ENCODE results near the gene TOM1L2.

DNA sequence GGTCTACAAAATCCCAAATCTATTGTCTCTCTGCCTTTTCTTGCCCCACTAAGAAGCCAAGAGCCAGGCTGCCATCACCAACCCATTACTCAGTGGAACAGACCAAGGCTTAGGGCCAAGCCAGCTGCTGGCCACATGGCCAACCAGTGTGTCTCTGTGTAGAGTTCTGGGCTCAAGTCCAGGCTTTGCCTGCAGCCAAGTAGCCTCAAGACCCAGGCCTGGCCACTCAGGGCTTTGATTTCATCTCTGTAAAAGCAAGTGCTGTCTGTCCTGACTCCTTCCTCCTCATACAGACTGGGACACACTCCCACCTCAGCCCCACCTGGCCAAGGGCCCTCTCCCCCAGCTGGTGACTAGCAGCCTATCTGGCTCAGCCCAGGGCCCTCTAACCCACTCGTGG lies 150.0 kb downstream of the TOM1L2 start:
- TF ChIP-seq, protein P1, sequence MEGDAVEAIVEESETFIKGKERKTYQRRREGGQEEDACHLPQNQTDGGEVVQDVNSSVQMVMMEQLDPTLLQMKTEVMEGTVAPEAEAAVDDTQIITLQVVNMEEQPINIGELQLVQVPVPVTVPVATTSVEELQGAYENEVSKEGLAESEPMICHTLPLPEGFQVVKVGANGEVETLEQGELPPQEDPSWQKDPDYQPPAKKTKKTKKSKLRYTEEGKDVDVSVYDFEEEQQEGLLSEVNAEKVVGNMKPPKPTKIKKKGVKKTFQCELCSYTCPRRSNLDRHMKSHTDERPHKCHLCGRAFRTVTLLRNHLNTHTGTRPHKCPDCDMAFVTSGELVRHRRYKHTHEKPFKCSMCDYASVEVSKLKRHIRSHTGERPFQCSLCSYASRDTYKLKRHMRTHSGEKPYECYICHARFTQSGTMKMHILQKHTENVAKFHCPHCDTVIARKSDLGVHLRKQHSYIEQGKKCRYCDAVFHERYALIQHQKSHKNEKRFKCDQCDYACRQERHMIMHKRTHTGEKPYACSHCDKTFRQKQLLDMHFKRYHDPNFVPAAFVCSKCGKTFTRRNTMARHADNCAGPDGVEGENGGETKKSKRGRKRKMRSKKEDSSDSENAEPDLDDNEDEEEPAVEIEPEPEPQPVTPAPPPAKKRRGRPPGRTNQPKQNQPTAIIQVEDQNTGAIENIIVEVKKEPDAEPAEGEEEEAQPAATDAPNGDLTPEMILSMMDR (IDR thresholded peaks at IDR 0.05; ENCODE audit: borderline replicate concordance, extremely low read depth, low read length, poor library complexity, severe bottlenecking), result no peak
- no peak for TF ChIP-seq EZH2 (IDR thresholded peaks at IDR 0.05; ENCODE audit: borderline replicate concordance, low read depth, low read length, severe bottlenecking)
